Vagina (tissue), 2 donors: Measurements from ENCODE around the gene PSMF1.

Experiments used
- POLR2AphosphoS5 ChIP-seq, 2 donors: sonication (generic); formaldehyde crosslinking; IDR thresholded peaks; one replicate each; pipeline ENCODE4 v1.9.0; 2017; ENCODE audit warnings: antibody characterized with exemption in 2 of 2, mild to moderate bottlenecking in 2 of 2, low read depth in 1 of 2; ENCODE audit not compliant: insufficient read depth in 1 of 2
- TF ChIP-seq, protein P1 (sequence below), 3 experiments: fragments of 450-650 bp in 2 of 3; fragments of 200-600 bp in 1 of 3; sonication (generic) in 1 of 3; IDR thresholded peaks; one replicate each; pipeline ENCODE4 v1.5.1; 2017 to 2019; ENCODE audit warnings: antibody characterized with exemption in 3 of 3, mild to moderate bottlenecking in 2 of 3, moderate library complexity in 2 of 3

DNA sequence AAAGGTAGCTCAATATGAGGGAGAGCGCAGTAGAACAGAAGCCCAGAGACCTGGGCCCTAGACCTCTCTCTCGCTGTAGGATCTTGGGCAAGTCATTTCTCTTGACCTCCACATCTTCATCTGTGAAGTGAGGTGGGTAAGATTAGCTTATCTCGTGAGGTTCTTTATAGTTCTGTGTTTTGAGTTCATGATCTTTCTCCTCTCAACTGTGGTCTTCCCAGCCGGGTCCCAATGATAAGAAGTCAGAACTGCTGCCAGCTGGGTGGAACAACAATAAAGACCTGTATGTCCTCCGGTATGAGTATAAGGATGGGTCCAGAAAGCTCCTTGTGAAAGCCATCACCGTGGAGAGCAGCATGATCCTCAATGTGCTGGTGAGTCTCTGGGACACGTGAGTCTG lies 6.9 kb downstream of the PSMF1 start:
- TF ChIP-seq POLR2AphosphoS5 (IDR thresholded peaks at IDR 0.05; ENCODE audit: insufficient read depth in 1 of 2, low read depth in 1 of 2) = no peak
- TF ChIP-seq, protein P1, sequence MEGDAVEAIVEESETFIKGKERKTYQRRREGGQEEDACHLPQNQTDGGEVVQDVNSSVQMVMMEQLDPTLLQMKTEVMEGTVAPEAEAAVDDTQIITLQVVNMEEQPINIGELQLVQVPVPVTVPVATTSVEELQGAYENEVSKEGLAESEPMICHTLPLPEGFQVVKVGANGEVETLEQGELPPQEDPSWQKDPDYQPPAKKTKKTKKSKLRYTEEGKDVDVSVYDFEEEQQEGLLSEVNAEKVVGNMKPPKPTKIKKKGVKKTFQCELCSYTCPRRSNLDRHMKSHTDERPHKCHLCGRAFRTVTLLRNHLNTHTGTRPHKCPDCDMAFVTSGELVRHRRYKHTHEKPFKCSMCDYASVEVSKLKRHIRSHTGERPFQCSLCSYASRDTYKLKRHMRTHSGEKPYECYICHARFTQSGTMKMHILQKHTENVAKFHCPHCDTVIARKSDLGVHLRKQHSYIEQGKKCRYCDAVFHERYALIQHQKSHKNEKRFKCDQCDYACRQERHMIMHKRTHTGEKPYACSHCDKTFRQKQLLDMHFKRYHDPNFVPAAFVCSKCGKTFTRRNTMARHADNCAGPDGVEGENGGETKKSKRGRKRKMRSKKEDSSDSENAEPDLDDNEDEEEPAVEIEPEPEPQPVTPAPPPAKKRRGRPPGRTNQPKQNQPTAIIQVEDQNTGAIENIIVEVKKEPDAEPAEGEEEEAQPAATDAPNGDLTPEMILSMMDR (IDR thresholded peaks at IDR 0.05) = no peak
